Osteoblast (primary cell): ENCODE results near the gene UBIAD1. TPM values are rescaled to one million over a fixed set of nuclear protein-coding genes. Genes with fewer than 3 reads are reported as not detected.
A peak's percentile ranks its signal among the peaks of the same experiment; 100 is the strongest.

Source experiments
- DNase-seq: peaks from one replicate; pipeline ENCODE4 v3.0.0; 2011; ENCODE audit warnings: low spot score, mixed read lengths; ENCODE audit not compliant: insufficient read length; ENCODE audit errors: missing footprints
- H2AFZ ChIP-seq: 2 replicates; pipeline ENCODE4 v1.6.0; 2011; ENCODE audit warnings: mild to moderate bottlenecking, low read length
- H3K27ac ChIP-seq: 2 replicates; pipeline ENCODE4 v1.5.1; 2011; ENCODE audit warnings: mild to moderate bottlenecking, low read depth, low read length, moderate library complexity
- H3K27me3 ChIP-seq: 2 replicates; pipeline ENCODE4 v1.6.0; 2012; ENCODE audit warnings: mild to moderate bottlenecking, control low read depth, inconsistent platforms, low read length, moderate library complexity; ENCODE audit not compliant: insufficient read depth
- H3K36me3 ChIP-seq: 2 replicates; pipeline ENCODE4 v1.5.1; 2011; ENCODE audit warnings: mild to moderate bottlenecking, low read length, control low read depth, moderate library complexity; ENCODE audit not compliant: insufficient read depth
- H3K4me1 ChIP-seq: 2 replicates; pipeline ENCODE4 v1.5.1; 2011; ENCODE audit warnings: mild to moderate bottlenecking, low read length, control low read depth, moderate library complexity; ENCODE audit not compliant: insufficient read depth
- H3K4me2 ChIP-seq: 2 replicates; pipeline ENCODE4 v1.6.0; 2011; ENCODE audit warnings: mild to moderate bottlenecking, low read length; ENCODE audit not compliant: insufficient read depth
- H3K4me3 ChIP-seq: fragments of 200-600 bp; sonication (generic); 3 replicates; pipeline ENCODE4 v1.5.1; 2012; ENCODE audit warnings: mild to moderate bottlenecking, low read length, inconsistent platforms; ENCODE audit not compliant: insufficient read depth
- H3K79me2 ChIP-seq: 2 replicates; pipeline ENCODE4 v1.6.0; 2012; ENCODE audit warnings: mild to moderate bottlenecking, low read length, control low read depth, inconsistent platforms; ENCODE audit not compliant: insufficient read depth
- H3K9me3 ChIP-seq: 2 replicates; pipeline ENCODE4 v1.5.1; 2011; ENCODE audit warnings: low read depth, low read length, control low read depth
- H4K20me1 ChIP-seq: 2 replicates; pipeline ENCODE4 v1.6.0; 2012; ENCODE audit warnings: mild to moderate bottlenecking, low read length, control low read depth; ENCODE audit not compliant: insufficient read depth
- total RNA-seq: library from RNA; depleted of rRNA; stranded (reverse); fragments of >200 nt; gene quantifications from 2 replicates; pipeline ENCODE4 v1.2.3, GENCODE V29; 2012
- TF ChIP-seq, protein P1 (sequence below): IDR thresholded peaks from 2 replicates; pipeline ENCODE4 v1.5.1; 2011; ENCODE audit warnings: mild to moderate bottlenecking, low read depth, low read length, moderate library complexity; ENCODE audit errors: extremely low read depth

Gene UBIAD1
- total RNA-seq, 1 donor: 10.5 TPM

DNA sequence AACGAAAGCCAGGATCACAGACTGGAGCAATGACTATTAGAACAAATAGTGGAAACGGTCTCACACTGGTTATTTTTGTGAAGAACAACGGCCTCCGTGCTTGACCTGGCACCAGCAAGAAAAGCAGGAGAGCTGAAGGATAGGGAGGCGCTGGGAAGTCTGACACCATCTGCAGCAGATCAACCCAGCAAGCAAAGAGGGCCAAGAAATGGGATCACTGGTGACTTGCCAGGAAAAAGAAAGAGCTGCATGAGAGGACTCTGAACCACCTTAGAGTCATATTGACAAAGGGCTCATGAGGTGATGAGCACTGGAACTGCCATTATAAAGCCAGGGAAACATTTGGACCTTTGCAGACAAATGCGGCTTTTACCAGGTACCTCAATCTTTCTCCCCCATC, 35.6 kb upstream of the UBIAD1 start:
- H3K9me3 ChIP-seq: no peaks in the 10 kb centered on the region
- DNase-seq: no peak
- H3K79me2 ChIP-seq: no peaks in the 10 kb centered on the region
- no peaks in the 10 kb centered on the region for H3K4me1 ChIP-seq
- H3K27ac ChIP-seq: no peak overlapping the region
- H3K36me3 ChIP-seq: peaks cover 73% of the 10 kb centered on the region
- H3K27me3 ChIP-seq: no peaks in the 10 kb centered on the region
- peaks cover 2% of the 10 kb centered on the region for H4K20me1 ChIP-seq
- no peak overlapping the region for H3K4me2 ChIP-seq
- no peak overlapping the region for H3K4me3 ChIP-seq
- TF ChIP-seq, protein P1, sequence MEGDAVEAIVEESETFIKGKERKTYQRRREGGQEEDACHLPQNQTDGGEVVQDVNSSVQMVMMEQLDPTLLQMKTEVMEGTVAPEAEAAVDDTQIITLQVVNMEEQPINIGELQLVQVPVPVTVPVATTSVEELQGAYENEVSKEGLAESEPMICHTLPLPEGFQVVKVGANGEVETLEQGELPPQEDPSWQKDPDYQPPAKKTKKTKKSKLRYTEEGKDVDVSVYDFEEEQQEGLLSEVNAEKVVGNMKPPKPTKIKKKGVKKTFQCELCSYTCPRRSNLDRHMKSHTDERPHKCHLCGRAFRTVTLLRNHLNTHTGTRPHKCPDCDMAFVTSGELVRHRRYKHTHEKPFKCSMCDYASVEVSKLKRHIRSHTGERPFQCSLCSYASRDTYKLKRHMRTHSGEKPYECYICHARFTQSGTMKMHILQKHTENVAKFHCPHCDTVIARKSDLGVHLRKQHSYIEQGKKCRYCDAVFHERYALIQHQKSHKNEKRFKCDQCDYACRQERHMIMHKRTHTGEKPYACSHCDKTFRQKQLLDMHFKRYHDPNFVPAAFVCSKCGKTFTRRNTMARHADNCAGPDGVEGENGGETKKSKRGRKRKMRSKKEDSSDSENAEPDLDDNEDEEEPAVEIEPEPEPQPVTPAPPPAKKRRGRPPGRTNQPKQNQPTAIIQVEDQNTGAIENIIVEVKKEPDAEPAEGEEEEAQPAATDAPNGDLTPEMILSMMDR: no peak
- H2AFZ ChIP-seq: no peak overlapping the region

DNA sequence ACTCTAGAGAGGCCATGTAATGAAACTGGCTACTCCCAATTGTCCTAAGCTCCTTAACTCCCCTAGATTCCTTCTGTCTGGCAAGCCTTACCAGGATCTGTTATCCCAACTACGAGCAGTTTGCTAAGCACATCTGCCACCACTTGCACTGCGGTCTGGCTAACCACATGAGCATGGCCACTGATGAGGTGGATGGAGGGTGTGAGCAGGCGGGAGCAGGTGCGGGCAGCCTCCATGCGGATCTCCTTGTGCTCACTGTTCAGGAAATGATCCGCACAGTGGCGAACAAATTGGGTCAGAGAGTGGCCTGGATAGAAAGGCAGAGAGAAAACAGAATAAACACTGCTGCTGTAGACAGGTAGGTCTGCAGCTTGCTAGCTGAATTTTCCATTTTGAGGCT, 34.7 kb upstream of the UBIAD1 start:
- Histone ChIP-seq H2AFZ (no peak overlapping the region), H3K4me3 (no peak overlapping the region), H3K79me2 (no peaks in the 10 kb centered on the region), H3K27ac (no peak overlapping the region), H3K4me1 (no peaks in the 10 kb centered on the region), H3K4me2 (no peak overlapping the region), H3K9me3 (no peaks in the 10 kb centered on the region), H4K20me1 (peaks cover 2% of the 10 kb centered on the region), H3K36me3 (peaks cover 80% of the 10 kb centered on the region), H3K27me3 (no peaks in the 10 kb centered on the region)
- TF ChIP-seq, protein P1: no peak
- no peak for DNase-seq

DNA sequence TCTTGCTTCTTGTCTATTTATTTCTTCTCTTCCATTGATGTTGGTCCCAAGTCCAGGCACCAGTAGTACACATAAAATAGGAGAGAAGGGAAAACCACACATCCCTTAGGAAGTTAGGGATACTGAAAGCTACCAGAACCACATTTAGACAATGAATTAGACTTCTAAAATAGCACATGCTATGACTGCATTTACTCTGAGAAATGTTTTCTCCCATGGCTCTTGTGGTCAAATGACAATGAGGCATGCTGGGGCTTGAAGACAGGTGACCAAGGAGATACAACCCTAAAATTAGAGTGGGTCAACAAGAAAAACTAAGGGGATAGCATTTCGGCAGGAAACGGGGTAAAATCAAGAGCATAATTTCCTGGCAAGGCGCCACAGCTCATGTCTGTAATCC, 27.8 kb upstream of the UBIAD1 start:
- Histone ChIP-seq H3K4me1 (no peaks in the 10 kb centered on the region), H4K20me1 (peaks cover 2% of the 10 kb centered on the region), H3K9me3 (no peaks in the 10 kb centered on the region), H2AFZ (no peak overlapping the region), H3K4me2 (no peak overlapping the region), H3K27me3 (no peaks in the 10 kb centered on the region), H3K27ac (no peak overlapping the region), H3K4me3 (no peak overlapping the region), H3K36me3 (peaks cover 56% of the 10 kb centered on the region), H3K79me2 (no peaks in the 10 kb centered on the region)
- TF ChIP-seq, protein P1: no peak
- no peak for DNase-seq

DNA sequence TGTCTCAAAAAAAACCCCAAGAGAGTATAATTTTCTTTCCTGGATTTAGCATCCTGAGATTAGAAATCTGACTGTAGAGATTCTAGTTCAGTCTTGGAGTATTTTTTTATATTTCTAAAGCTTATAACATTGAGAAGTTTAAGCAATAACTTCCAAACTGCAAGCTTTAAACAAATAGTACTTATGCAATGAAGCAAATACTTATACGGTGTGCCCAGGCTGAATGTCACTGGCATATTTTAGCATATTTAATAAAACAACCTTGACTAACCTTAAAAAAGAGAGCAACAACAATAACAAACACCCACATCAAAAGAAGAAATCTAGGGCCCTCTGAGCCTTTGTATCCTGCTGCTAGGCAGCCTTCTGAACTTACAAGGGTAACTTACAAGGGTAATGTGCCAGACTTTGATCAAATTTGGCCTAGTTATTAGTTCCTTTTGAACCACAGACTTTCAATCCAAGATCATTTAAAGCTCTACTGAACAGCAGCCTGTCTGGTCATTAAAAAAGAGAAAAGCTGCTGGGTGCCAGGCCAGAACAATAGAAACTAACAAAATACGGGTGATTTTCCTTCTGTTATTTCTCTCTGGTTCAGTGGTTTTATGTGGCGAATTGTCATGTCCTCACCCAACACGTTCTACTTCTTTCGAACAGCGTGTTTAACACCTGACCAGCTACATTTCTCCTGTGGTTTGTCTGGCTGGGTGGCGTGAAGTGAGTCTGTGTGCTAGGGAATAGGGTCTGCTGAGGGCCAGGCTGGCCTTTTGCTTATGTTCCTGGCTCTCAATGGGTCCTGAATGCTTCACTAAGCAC, 26.9 kb upstream of the UBIAD1 start:
- Histone ChIP-seq H3K9me3 (no peaks in the 10 kb centered on the region), H3K4me3 (no peak overlapping the region), H3K36me3 (peaks cover 47% of the 10 kb centered on the region), H3K79me2 (no peaks in the 10 kb centered on the region), H3K27me3 (no peaks in the 10 kb centered on the region), H3K27ac (no peak overlapping the region), H3K4me1 (no peaks in the 10 kb centered on the region), H3K4me2 (no peak overlapping the region), H4K20me1 (peaks cover 2% of the 10 kb centered on the region), H2AFZ (no peak overlapping the region)
- DNase-seq: peak; percentile 27
- TF ChIP-seq, protein P1: no peak
